ENCODE results near the gene PLCB1.

Gene PLCB1

DNA sequence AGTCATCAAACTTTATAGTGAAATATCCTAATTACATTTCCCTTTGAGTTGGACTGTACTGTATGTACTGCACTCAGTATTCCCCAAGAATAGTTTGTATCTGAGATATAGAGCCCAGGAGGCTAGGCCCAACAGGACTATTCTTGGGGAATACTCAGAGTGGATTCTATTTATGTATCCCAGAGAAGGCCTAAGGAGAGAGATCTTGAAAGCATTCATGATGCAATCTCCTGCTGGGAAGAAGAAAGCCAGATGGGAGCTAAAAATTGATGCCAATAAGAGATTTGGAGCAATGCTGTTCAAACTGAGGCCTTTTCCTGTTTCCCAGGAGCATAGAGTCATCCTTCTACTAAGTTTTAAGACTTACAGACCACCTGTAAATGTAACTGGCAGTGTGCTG lies 484.7 kb downstream of the PLCB1 start:
- no peaks in the 10 kb centered on the region for H3K27me3 ChIP-seq (ENCODE audit: insufficient read depth, low read length, poor library complexity, severe bottlenecking)
- H3K9me2 ChIP-seq (replicated peaks; ENCODE audit: low read depth, low read length), result no peaks in the 10 kb centered on the region
- H3F3A ChIP-seq (ENCODE audit: low read depth), result no peaks in the 10 kb centered on the region
- H3K4me3 ChIP-seq (ENCODE audit: low read length, poor library complexity, severe bottlenecking), result no peak overlapping the region
- no peaks in the 10 kb centered on the region for H4K20me1 ChIP-seq (ENCODE audit: insufficient read depth, low read length, poor library complexity, severe bottlenecking)
- H3K36me3 ChIP-seq (ENCODE audit: insufficient read depth, low read length), result no peaks in the 10 kb centered on the region
- H3K9me3 ChIP-seq (ENCODE audit: insufficient read depth, low read depth, low read length), result no peaks in the 10 kb centered on the region
- H2AFZ ChIP-seq (ENCODE audit: low read length), result no peak overlapping the region
- H3K9ac ChIP-seq (ENCODE audit: low read depth, low read length, poor library complexity, severe bottlenecking), result no peak overlapping the region
- TF ChIP-seq EZH2phosphoT487 (IDR thresholded peaks at IDR 0.05; ENCODE audit: borderline replicate concordance) (no peak), CTCF (conservative IDR thresholded peaks at IDR 0.05; ENCODE audit: low read length) (no peak)
- no peaks in the 10 kb centered on the region for H3K4me1 ChIP-seq (ENCODE audit: insufficient read depth, low read length, poor library complexity, severe bottlenecking)
- H3K79me2 ChIP-seq (ENCODE audit: insufficient read depth, low read length), result no peaks in the 10 kb centered on the region
- no peak overlapping the region for H3K4me2 ChIP-seq (ENCODE audit: low read depth, low read length, poor library complexity, severe bottlenecking)

GRCh38 chr20:8621001-8621400 lies 488.9 kb downstream of the PLCB1 start:
- no peaks in the 10 kb centered on the region for H3K9me2 ChIP-seq (replicated peaks; ENCODE audit: low read depth, low read length)
- no peaks in the 10 kb centered on the region for H3K36me3 ChIP-seq (ENCODE audit: insufficient read depth, low read length)
- H3F3A ChIP-seq (ENCODE audit: low read depth), result no peaks in the 10 kb centered on the region
- no peak overlapping the region for H3K4me2 ChIP-seq (ENCODE audit: low read depth, low read length, poor library complexity, severe bottlenecking)
- TF ChIP-seq EZH2phosphoT487 (IDR thresholded peaks at IDR 0.05; ENCODE audit: borderline replicate concordance), result no peak
- no peak for TF ChIP-seq CTCF (conservative IDR thresholded peaks at IDR 0.05; ENCODE audit: low read length)
- no peak overlapping the region for H2AFZ ChIP-seq (ENCODE audit: low read length)
- H3K4me1 ChIP-seq (ENCODE audit: insufficient read depth, low read length, poor library complexity, severe bottlenecking), result no peaks in the 10 kb centered on the region
- no peak overlapping the region for H3K4me3 ChIP-seq (ENCODE audit: low read length, poor library complexity, severe bottlenecking)
- no peaks in the 10 kb centered on the region for H3K27me3 ChIP-seq (ENCODE audit: insufficient read depth, low read length, poor library complexity, severe bottlenecking)
- no peaks in the 10 kb centered on the region for H4K20me1 ChIP-seq (ENCODE audit: insufficient read depth, low read length, poor library complexity, severe bottlenecking)
- H3K9ac ChIP-seq (ENCODE audit: low read depth, low read length, poor library complexity, severe bottlenecking), result no peak overlapping the region
- H3K9me3 ChIP-seq (ENCODE audit: insufficient read depth, low read depth, low read length), result no peaks in the 10 kb centered on the region
- no peaks in the 10 kb centered on the region for H3K79me2 ChIP-seq (ENCODE audit: insufficient read depth, low read length)

DNA sequence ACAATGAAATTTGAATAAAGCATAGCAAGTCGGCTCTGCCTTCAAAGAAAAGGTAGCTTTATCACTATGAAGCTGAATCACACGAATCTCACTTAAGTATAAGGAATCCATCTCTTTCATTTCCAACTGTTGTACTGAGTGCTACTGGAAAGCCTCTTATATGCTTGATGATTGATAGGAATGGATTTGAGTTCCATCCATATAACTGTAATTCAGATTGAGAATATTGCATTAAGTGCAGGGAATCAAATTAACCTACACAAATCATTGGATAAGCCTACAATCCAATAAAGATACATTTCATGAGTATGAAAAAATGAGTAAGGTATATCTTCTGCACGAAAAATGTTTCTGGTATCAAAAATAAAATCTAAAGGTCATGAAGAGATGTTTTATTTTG lies 492.0 kb downstream of the PLCB1 start:
- Histone ChIP-seq H3K27me3 (ENCODE audit: insufficient read depth, low read length, poor library complexity, severe bottlenecking) (no peaks in the 10 kb centered on the region), H3K4me3 (ENCODE audit: low read length, poor library complexity, severe bottlenecking) (no peak overlapping the region), H3K4me1 (ENCODE audit: insufficient read depth, low read length, poor library complexity, severe bottlenecking) (no peaks in the 10 kb centered on the region), H3K9me2 (replicated peaks; ENCODE audit: low read depth, low read length) (no peaks in the 10 kb centered on the region), H3K9ac (ENCODE audit: low read depth, low read length, poor library complexity, severe bottlenecking) (no peak overlapping the region), H4K20me1 (ENCODE audit: insufficient read depth, low read length, poor library complexity, severe bottlenecking) (no peaks in the 10 kb centered on the region), H3K79me2 (ENCODE audit: insufficient read depth, low read length) (no peaks in the 10 kb centered on the region), H2AFZ (ENCODE audit: low read length) (no peak overlapping the region), H3K36me3 (ENCODE audit: insufficient read depth, low read length) (no peaks in the 10 kb centered on the region; the same call in 1 of the 2 replicates), H3K9me3 (ENCODE audit: insufficient read depth, low read depth, low read length) (no peaks in the 10 kb centered on the region), H3F3A (ENCODE audit: low read depth) (no peaks in the 10 kb centered on the region), H3K4me2 (ENCODE audit: low read depth, low read length, poor library complexity, severe bottlenecking) (no peak overlapping the region)
- TF ChIP-seq CTCF (conservative IDR thresholded peaks at IDR 0.05; ENCODE audit: low read length), result no peak
- TF ChIP-seq EZH2phosphoT487 (IDR thresholded peaks at IDR 0.05; ENCODE audit: borderline replicate concordance), result no peak
